Esophagus (tissue), 2 donors: ENCODE measurements around the gene TBX10. TPM values are rescaled to one million over a fixed set of nuclear protein-coding genes. Genes with fewer than 3 reads are reported as not detected.
A peak's percentile ranks its signal among the peaks of the same experiment; 100 is the strongest.
"Not testable (repeated sequence)": the region's sequence is repeated elsewhere in the genome, so short reads cannot be mapped to it uniquely, and the experiment has no call there.

Experiments
- H3K27ac ChIP-seq, 2 donors: one replicate each; pipeline ENCODE4 v1.5.1; 2013; ENCODE audit warnings: low read depth in 2 of 2, mild to moderate bottlenecking in 2 of 2, inconsistent platforms in 1 of 2, low read length in 1 of 2, moderate library complexity in 1 of 2
- H3K27me3 ChIP-seq, 2 donors: one replicate each; pipeline ENCODE4 v1.6.1; 2013; ENCODE audit warnings: low read length in 2 of 2, control low read depth in 1 of 2, mild to moderate bottlenecking in 1 of 2; ENCODE audit not compliant: insufficient read depth in 2 of 2, control insufficient read depth in 1 of 2
- H3K36me3 ChIP-seq, 2 donors: one replicate each; pipeline ENCODE4 v1.6.1; 2013; ENCODE audit warnings: low read length in 1 of 2; ENCODE audit not compliant: control insufficient read depth in 2 of 2, insufficient read depth in 2 of 2
- H3K4me1 ChIP-seq, 2 donors: one replicate each; pipeline ENCODE4 v1.6.1; 2013; ENCODE audit warnings: low read length in 1 of 2; ENCODE audit not compliant: control insufficient read depth in 2 of 2, insufficient read depth in 2 of 2
- H3K4me3 ChIP-seq, 2 donors: one replicate each; pipeline ENCODE4 v1.5.1; 2013; ENCODE audit warnings: low read length in 2 of 2, mild to moderate bottlenecking in 2 of 2, low read depth in 1 of 2, moderate library complexity in 1 of 2
- H3K9me3 ChIP-seq, 2 donors: one replicate each; pipeline ENCODE4 v1.6.1; 2013; ENCODE audit warnings: mild to moderate bottlenecking in 2 of 2, low read depth in 1 of 2, low read length in 1 of 2, moderate library complexity in 1 of 2; ENCODE audit not compliant: control insufficient read depth in 2 of 2, insufficient read depth in 1 of 2
- WGBS, 2 donors: extraction: QIAGEN DNeasy Blood & Tissue Kit; methylation state at CpG; one replicate each; pipeline ENCODE4 v1.1.7; 2013; 5-methylcytosine and 5-hydroxymethylcytosine counted together
- polyA plus RNA-seq, 2 donors: library from polyadenylated mRNA; stranded (reverse); fragments of 200-250 nt; gene quantifications; one replicate each; pipeline ENCODE4 v1.2.3, GENCODE V29; 2013
- donor health status: healthy with polysubstance abuse.
- donor health status: Bipolar disorder and iron deficiency.

The TBX10 gene
- polyA plus RNA-seq, 2 donors: not detected

GRCh38 chr11:67664696-67665540 lies 25.4 kb upstream of the TBX10 start:
- H3K4me1 ChIP-seq: peaks cover 0 to 4% of the 10 kb centered on the region in 2 donors
- peaks cover 0 to 29% of the 10 kb centered on the region in 2 donors for H3K36me3 ChIP-seq
- H3K27ac ChIP-seq: no peak overlapping the region
- H3K4me3 ChIP-seq: no peak overlapping the region
- no peaks in the 10 kb centered on the region for H3K27me3 ChIP-seq
- 88 to 89% methylated on average over 28 to 33 of the region's 33 CpGs for WGBS, 2 donors
- no peaks in the 10 kb centered on the region for H3K9me3 ChIP-seq

- Histone ChIP-seq H3K9me3 (no peaks in the 10 kb centered on the region), H3K27me3 (no peaks in the 10 kb centered on the region), H3K4me1 (peaks cover 0 to 4% of the 10 kb centered on the region in 2 donors), H3K27ac (no peak overlapping the region), H3K36me3 (peaks cover 0 to 26% of the 10 kb centered on the region in 2 donors), H3K4me3 (no peak overlapping the region)
- 88 to 89% methylated on average over 16 of the region's 16 CpGs for WGBS, 2 donors
These were observed 24.6 kb upstream of the TBX10 start for GRCh38 chr11:67664213-67664585.

GRCh38 chr11:67663532-67664212 lies 24.1 kb upstream of the TBX10 start:
- 89 to 92% methylated on average over 22 of the region's 22 CpGs for WGBS, 2 donors
- Histone ChIP-seq H3K9me3 (no peaks in the 10 kb centered on the region), H3K27ac (no peak overlapping the region), H3K4me3 (no peak overlapping the region), H3K27me3 (no peaks in the 10 kb centered on the region), H3K4me1 (peaks cover 0 to 4% of the 10 kb centered on the region in 2 donors), H3K36me3 (peaks cover 0 to 23% of the 10 kb centered on the region in 2 donors)

GRCh38 chr11:67662835-67663531 lies 23.4 kb upstream of the TBX10 start:
- Histone ChIP-seq H3K27me3 (no peaks in the 10 kb centered on the region), H3K9me3 (no peaks in the 10 kb centered on the region), H3K4me1 (peaks cover 0 to 4% of the 10 kb centered on the region in 2 donors), H3K36me3 (peaks cover 0 to 23% of the 10 kb centered on the region in 2 donors), H3K27ac (no peak overlapping the region), H3K4me3 (no peak overlapping the region)
- 80 to 83% methylated on average over 19 of the region's 19 CpGs for WGBS, 2 donors

- H3K36me3 ChIP-seq: peaks cover 0 to 23% of the 10 kb centered on the region in 2 donors
- H3K9me3 ChIP-seq: no peaks in the 10 kb centered on the region
- no peaks in the 10 kb centered on the region for H3K27me3 ChIP-seq
- H3K4me3 ChIP-seq: no peak overlapping the region
- peaks cover 0 to 4% of the 10 kb centered on the region in 2 donors for H3K4me1 ChIP-seq
- H3K27ac ChIP-seq: no peak overlapping the region
- WGBS, 2 donors: 89 to 91% methylated on average over 12 of the region's 12 CpGs
These were observed 22.7 kb upstream of the TBX10 start for GRCh38 chr11:67662142-67662834.

- peaks cover 0 to 23% of the 10 kb centered on the region in 2 donors for H3K36me3 ChIP-seq
- H3K4me1 ChIP-seq, H3K4me3 ChIP-seq, H3K9me3 ChIP-seq, H3K27me3 ChIP-seq, H3K27ac ChIP-seq: not testable (repeated sequence)
- WGBS, 2 donors: 65 to 67% methylated on average over 5 of the region's 5 CpGs
These were observed 21.2 kb upstream of the TBX10 start for GRCh38 chr11:67660752-67661151.

- not testable (repeated sequence) for H3K9me3 ChIP-seq, H3K4me1 ChIP-seq, H3K4me3 ChIP-seq, H3K27ac ChIP-seq, H3K27me3 ChIP-seq
- WGBS, 2 donors: 55 to 58% methylated on average over 5 of the region's 5 CpGs
- H3K36me3 ChIP-seq: peaks cover 0 to 22% of the 10 kb centered on the region in 2 donors
These were observed 20.1 kb upstream of the TBX10 start for GRCh38 chr11:67659651-67660165.

GRCh38 chr11:67657300-67657699 lies 17.7 kb upstream of the TBX10 start:
- Histone ChIP-seq H3K9me3 (no peaks in the 10 kb centered on the region), H3K36me3 (peaks cover 0 to 2% of the 10 kb centered on the region in 2 donors), H3K4me3 (no peak overlapping the region), H3K27me3 (no peaks in the 10 kb centered on the region), H3K27ac (peak overlapping the region in 1 of 2 donors; percentile 57), H3K4me1 (no peaks in the 10 kb centered on the region)
- 20 to 26% methylated on average over 3 of the region's 3 CpGs for WGBS, 2 donors
